Thoracic aorta (tissue), 2 donors: ENCODE results near the gene TECTA. TPM values are rescaled to one million over a fixed set of nuclear protein-coding genes. Genes with fewer than 3 reads are reported as not detected.
"Not testable (repeated sequence)": the region's sequence is repeated elsewhere in the genome, so short reads cannot be mapped to it uniquely, and the experiment has no call there.

Experiments
- ATAC-seq: fragments of 150-250 bp; one replicate; pipeline ENCODE4 v1.8.0; 2017; ENCODE audit warnings: low read depth; ENCODE audit not compliant: insufficient number of reproducible peaks, low FRiP score
- DNase-seq: peaks from one replicate; pipeline ENCODE4 v3.0.0-alpha.2; 2020; ENCODE audit warnings: low spot score
- H3K27ac ChIP-seq, 2 donors: fragments of 200-600 bp; sonication (generic); 1 replicate in 1 of 2; 2 replicates in 1 of 2; pipeline ENCODE4 v1.5.1; 2016; ENCODE audit warnings: mild to moderate bottlenecking in 2 of 2, moderate library complexity in 2 of 2
- H3K27me3 ChIP-seq: fragments of 200-600 bp; sonication (generic); replicated peaks from 2 replicates; pipeline ENCODE4 v1.6.0; 2016; ENCODE audit warnings: mild to moderate bottlenecking; ENCODE audit not compliant: insufficient read depth
- H3K36me3 ChIP-seq: fragments of 200-600 bp; sonication (generic); one replicate; pipeline ENCODE4 v1.5.1; 2016
- H3K4me1 ChIP-seq, 2 donors: fragments of 200-600 bp; sonication (generic); 1 replicate in 1 of 2; 2 replicates in 1 of 2; pipeline versions ENCODE4 v1.5.1 to v1.6.0; 2016; ENCODE audit warnings: low read depth in 2 of 2, mild to moderate bottlenecking in 1 of 2; ENCODE audit not compliant: control insufficient read depth in 1 of 2
- H3K4me3 ChIP-seq: fragments of 200-600 bp; sonication (generic); 2 replicates; pipeline ENCODE4 v1.5.1; 2016; ENCODE audit warnings: mild to moderate bottlenecking
- H3K9me3 ChIP-seq: fragments of 200-600 bp; sonication (generic); 2 replicates; pipeline ENCODE4 v1.5.1; 2016
- CTCF ChIP-seq: fragments of 200-600 bp; sonication (generic); IDR thresholded peaks from one replicate; pipeline ENCODE4 v1.5.1; 2019; ENCODE audit warnings: antibody characterized with exemption
- total RNA-seq, 2 donors: library from RNA; depleted of rRNA; stranded (reverse); fragments of >200 nt; gene quantifications; one replicate each; pipeline versions ENCODE4 v1.1.0 to v1.2.3, GENCODE V29; 2016

The TECTA gene
- total RNA-seq, 2 donors from 2014 or later = 0.41 to 5.6 TPM

DNA sequence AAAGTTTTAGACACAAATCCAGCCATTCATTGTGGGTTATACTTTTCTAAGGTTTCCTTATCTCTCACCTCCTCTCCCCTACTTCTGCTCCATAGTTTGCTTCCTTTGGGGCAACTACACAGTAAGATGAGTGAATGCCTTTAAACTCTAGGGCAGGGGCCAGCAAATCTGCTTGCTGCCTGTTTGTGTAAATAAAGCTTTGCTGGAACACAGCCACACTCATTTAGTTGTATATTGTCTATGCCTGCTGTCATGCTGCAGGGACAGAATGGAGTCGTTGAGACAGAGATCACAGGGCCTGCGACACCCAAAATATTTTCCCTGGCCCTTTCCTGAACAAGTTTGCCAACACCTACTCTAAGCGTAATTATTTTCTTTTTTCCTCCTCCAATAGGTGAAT, 58.7 kb downstream of the TECTA start:
- DNase-seq (no peak), ATAC-seq (no peak)
- TF ChIP-seq CTCF = no peak
- H3K27me3 ChIP-seq = no peaks in the 10 kb centered on the region
- no peak overlapping the region for H3K27ac ChIP-seq
- H3K9me3 ChIP-seq = no peaks in the 10 kb centered on the region
- no peak overlapping the region for H3K4me3 ChIP-seq
- no peaks in the 10 kb centered on the region for H3K4me1 ChIP-seq
- H3K36me3 ChIP-seq = no peaks in the 10 kb centered on the region

GRCh38 chr11:121161349-121161917, 60.4 kb downstream of the TECTA start:
- no peak for TF ChIP-seq CTCF
- Histone ChIP-seq H3K9me3 (no peaks in the 10 kb centered on the region), H3K27ac (no peak overlapping the region), H3K27me3 (no peaks in the 10 kb centered on the region), H3K36me3 (no peaks in the 10 kb centered on the region), H3K4me1 (no peaks in the 10 kb centered on the region), H3K4me3 (no peak overlapping the region)
- ATAC-seq (no peak), DNase-seq (no peak)

GRCh38 chr11:121163658-121164308, 62.7 kb downstream of the TECTA start:
- Histone ChIP-seq H3K27ac (no peak overlapping the region), H3K9me3 (no peaks in the 10 kb centered on the region), H3K4me3 (no peak overlapping the region), H3K27me3 (no peaks in the 10 kb centered on the region), H3K36me3 (no peaks in the 10 kb centered on the region), H3K4me1 (no peaks in the 10 kb centered on the region)
- DNase-seq (no peak), ATAC-seq (no peak)
- no peak for TF ChIP-seq CTCF

DNA sequence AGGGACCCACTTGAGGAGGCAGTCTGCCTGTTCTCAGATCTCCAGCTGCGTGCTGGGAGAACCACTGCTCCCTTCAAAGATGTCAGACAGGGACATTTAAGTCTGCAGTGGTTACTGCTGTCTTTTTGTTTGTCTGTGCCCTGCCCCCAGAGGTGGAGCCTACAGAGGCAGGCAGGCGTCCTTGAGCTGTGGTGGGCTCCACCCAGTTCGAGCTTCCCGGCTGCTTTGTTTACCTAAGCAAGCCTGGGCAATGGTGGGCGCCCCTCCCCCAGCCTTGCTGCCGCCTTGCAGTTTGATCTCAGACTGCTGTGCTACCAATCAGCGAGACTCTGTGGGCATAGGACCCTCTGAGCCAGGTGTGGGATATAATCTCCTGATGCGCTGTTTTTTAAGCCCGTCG, 76.6 kb downstream of the TECTA start:
- H3K27ac ChIP-seq, H3K36me3 ChIP-seq, H3K4me3 ChIP-seq, H3K4me1 ChIP-seq, DNase-seq, H3K27me3 ChIP-seq, ATAC-seq: not testable (repeated sequence)
- peaks cover 10% of the 10 kb centered on the region for H3K9me3 ChIP-seq

GRCh38 chr11:121179306-121179705, 78.3 kb downstream of the TECTA start:
- H3K4me1 ChIP-seq = no peaks in the 10 kb centered on the region
- no peaks in the 10 kb centered on the region for H3K36me3 ChIP-seq
- no peaks in the 10 kb centered on the region for H3K27me3 ChIP-seq
- TF ChIP-seq CTCF = no peak
- H3K27ac ChIP-seq = no peak overlapping the region
- H3K9me3 ChIP-seq = peaks cover 10% of the 10 kb centered on the region
- H3K4me3 ChIP-seq = no peak overlapping the region
- DNase-seq (no peak), ATAC-seq (no peak)

DNA sequence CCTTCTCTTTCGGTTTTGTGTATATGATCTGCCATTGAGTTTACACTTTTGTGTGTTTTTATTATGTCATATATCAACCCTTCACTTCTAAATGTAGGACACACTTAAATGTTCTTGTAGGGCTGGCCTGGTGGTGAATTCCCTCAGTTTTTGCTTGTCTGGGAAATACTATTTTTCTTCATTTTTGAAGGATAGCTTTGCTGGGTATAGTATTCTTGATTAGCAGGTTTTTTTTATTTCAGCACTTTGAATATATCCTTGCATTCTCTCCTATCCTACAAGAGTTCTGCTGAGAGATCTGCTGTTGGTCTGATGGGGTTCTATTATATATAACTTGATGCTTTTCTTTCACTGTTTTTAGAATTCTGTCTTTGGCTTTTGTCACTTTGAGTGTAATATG, 79.1 kb downstream of the TECTA start:
- Histone ChIP-seq H3K4me3 (no peak overlapping the region), H3K4me1 (no peaks in the 10 kb centered on the region), H3K27ac (no peak overlapping the region), H3K9me3 (peaks cover 10% of the 10 kb centered on the region), H3K27me3 (no peaks in the 10 kb centered on the region), H3K36me3 (no peaks in the 10 kb centered on the region)
- ATAC-seq (no peak), DNase-seq (no peak)
- TF ChIP-seq CTCF = no peak
